Fibroblast of lung (primary cell): ENCODE data around the gene SYVN1. TPM values are rescaled to one million over a fixed set of nuclear protein-coding genes. Genes with fewer than 3 reads are reported as not detected.

ENCODE experiments used
- DNase-seq, 2 donors: peaks; one replicate each; pipeline versions ENCODE4 v3.0.0 to v3.0.0-alpha.2; 2010; ENCODE audit warnings: low read depth in 2 of 2
- H2AFZ ChIP-seq: 2 replicates; pipeline ENCODE4 v1.5.1; 2012; ENCODE audit warnings: low read length, control low read depth, inconsistent platforms
- H3K27ac ChIP-seq: 2 replicates; pipeline ENCODE4 v1.5.1; 2011; ENCODE audit warnings: low read length, control low read depth; ENCODE audit not compliant: insufficient read depth
- H3K27me3 ChIP-seq: 2 replicates; pipeline ENCODE4 v1.5.1; 2011; ENCODE audit warnings: mild to moderate bottlenecking, low read length; ENCODE audit not compliant: control insufficient read depth, insufficient read depth
- H3K36me3 ChIP-seq: 2 replicates; pipeline ENCODE4 v1.5.1; 2011; ENCODE audit warnings: low read length; ENCODE audit not compliant: control insufficient read depth, insufficient read depth
- H3K4me1 ChIP-seq: 2 replicates; pipeline ENCODE4 v1.5.1; 2011; ENCODE audit warnings: low read length; ENCODE audit not compliant: control insufficient read depth, insufficient read depth; ENCODE audit errors: extremely low read depth
- H3K4me2 ChIP-seq: 2 replicates; pipeline ENCODE4 v1.5.1; 2011; ENCODE audit warnings: low read length, control low read depth; ENCODE audit not compliant: insufficient read depth; ENCODE audit errors: extremely low read depth
- H3K4me3 ChIP-seq, 4 experiments: fragments of 200-600 bp in 1 of 4; sonication (generic) in 1 of 4; replicated peaks in 1 of 4; 2 replicates each; pipeline ENCODE4 v1.5.1; 2011 to 2016; ENCODE audit warnings: low read length in 4 of 4, low read depth in 3 of 4, mild to moderate bottlenecking in 3 of 4, control low read depth in 2 of 4, inconsistent platforms in 1 of 4, mixed read lengths in 1 of 4; ENCODE audit not compliant: insufficient read depth in 1 of 4; ENCODE audit errors: control extremely low read depth in 1 of 4
- H3K79me2 ChIP-seq: 2 replicates; pipeline ENCODE4 v1.5.1; 2012; ENCODE audit warnings: mild to moderate bottlenecking, low read length, inconsistent platforms; ENCODE audit not compliant: control insufficient read depth, insufficient read depth
- H3K9ac ChIP-seq: 2 replicates; pipeline ENCODE4 v1.5.1; 2011; ENCODE audit warnings: mild to moderate bottlenecking, low read length, control low read depth; ENCODE audit not compliant: insufficient read depth
- H3K9me3 ChIP-seq: 2 replicates; pipeline ENCODE4 v1.5.1; 2012; ENCODE audit warnings: low read depth, low read length; ENCODE audit not compliant: control insufficient read depth, insufficient read depth
- H4K20me1 ChIP-seq: 2 replicates; pipeline ENCODE4 v1.5.1; 2011; ENCODE audit warnings: low read length; ENCODE audit not compliant: control insufficient read depth, insufficient read depth; ENCODE audit errors: extremely low read depth
- CTCF ChIP-seq, 2 donors: IDR thresholded peaks in 1 of 2; conservative IDR thresholded peaks in 1 of 2; 1 replicate in 1 of 2; 2 replicates in 1 of 2; pipeline ENCODE4 v1.5.1; 2011 to 2012; ENCODE audit warnings: low read length in 2 of 2, control low read depth in 1 of 2, inconsistent platforms in 1 of 2, low read depth in 1 of 2, mild to moderate bottlenecking in 1 of 2
- EZH2 ChIP-seq: IDR thresholded peaks from 2 replicates; pipeline ENCODE4 v1.5.1; 2012; ENCODE audit warnings: low read length, control low read depth, mild to moderate bottlenecking; ENCODE audit errors: missing control alignments
- polyA plus RNA-seq, 2 donors: library from polyadenylated mRNA; depleted of rRNA in 1 of 2; stranded (reverse) in 1 of 2; unstranded in 1 of 2; fragments of >200 nt; gene quantifications; 2 replicates each; pipeline ENCODE4 v1.2.1, GENCODE V29; 2011 to 2012; ENCODE audit warnings: missing spikeins in 1 of 2
- total RNA-seq: library from RNA; depleted of rRNA; stranded (reverse); fragments of >200 nt; gene quantifications from 2 replicates; pipeline ENCODE4 v1.2.1, GENCODE V29; 2014

The SYVN1 gene
- total and polyA plus RNA-seq, 2 donors (not counting 1 experiment from before 2014, with no cell fraction given): 15.5 to 25.2 TPM

GRCh38 chr11:65116370-65117205 lies 17.7 kb downstream of the SYVN1 start:
- Histone ChIP-seq H3K9me3 (no peaks in the 10 kb centered on the region), H3K4me1 (peaks cover 22% of the 10 kb centered on the region), H4K20me1 (no peaks in the 10 kb centered on the region), H3K27me3 (no peaks in the 10 kb centered on the region), H3K4me3 (peak overlapping the region; percentile 74 to 94 (median 83)), H3K36me3 (peaks cover 15% of the 10 kb centered on the region), H3K27ac (peak overlapping the region; percentile 85), H3K79me2 (peaks cover 30% of the 10 kb centered on the region), H3K9ac (peak overlapping the region; percentile 88), H3K4me2 (peak overlapping the region; percentile 64), H2AFZ (no peak overlapping the region)
- DNase-seq: peak; percentile 27 to 82
- TF ChIP-seq CTCF (conservative IDR thresholded peaks at IDR 0.05 in 1 of 2, IDR thresholded peaks at IDR 0.05 in 1 of 2; ENCODE audit: low read depth in 1 of 2, low read length in 2 of 2): no peak
- no peak for TF ChIP-seq EZH2

DNA sequence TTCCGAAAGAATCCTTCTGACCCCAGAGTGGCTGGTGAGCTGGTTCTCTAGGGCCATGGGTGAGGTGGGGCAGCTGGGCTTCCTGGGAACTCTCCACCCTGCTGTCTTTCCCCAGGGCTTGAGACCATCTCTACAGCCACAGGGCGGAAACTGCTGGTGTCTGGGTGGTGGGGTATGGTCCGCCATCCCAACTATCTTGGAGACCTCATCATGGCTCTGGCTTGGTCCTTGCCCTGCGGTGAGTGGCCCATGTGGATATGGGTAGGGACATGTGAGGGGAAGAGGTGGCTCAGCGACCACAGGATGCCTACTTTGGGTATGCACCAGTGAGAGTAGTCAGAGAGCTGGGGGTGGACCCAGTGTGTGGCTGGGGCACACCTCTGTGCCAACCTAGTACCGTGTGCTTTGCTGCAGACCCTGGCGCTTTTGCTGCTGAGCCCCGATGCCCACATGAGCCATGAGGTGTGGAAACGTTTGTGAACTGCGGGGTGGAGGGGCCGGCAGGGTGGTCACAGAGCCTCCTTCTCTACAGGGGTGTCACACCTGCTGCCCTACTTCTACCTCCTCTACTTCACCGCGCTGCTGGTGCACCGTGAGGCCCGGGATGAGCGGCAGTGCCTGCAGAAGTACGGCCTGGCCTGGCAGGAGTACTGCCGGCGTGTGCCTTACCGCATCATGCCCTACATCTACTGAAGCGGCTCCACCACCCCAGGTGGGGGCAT lies 18.8 kb downstream of the SYVN1 start:
- TF ChIP-seq CTCF (conservative IDR thresholded peaks at IDR 0.05 in 1 of 2, IDR thresholded peaks at IDR 0.05 in 1 of 2; ENCODE audit: low read depth in 1 of 2, low read length in 2 of 2) (no peak), EZH2 (no peak)
- H4K20me1 ChIP-seq: no peaks in the 10 kb centered on the region
- DNase-seq: no peak
- H3K79me2 ChIP-seq: peaks cover 19% of the 10 kb centered on the region
- no peak overlapping the region for H3K4me2 ChIP-seq
- H3K4me3 ChIP-seq: no peak overlapping the region
- H3K9me3 ChIP-seq: no peaks in the 10 kb centered on the region
- H3K36me3 ChIP-seq: peaks cover 12% of the 10 kb centered on the region
- peaks cover 19% of the 10 kb centered on the region for H3K4me1 ChIP-seq
- no peaks in the 10 kb centered on the region for H3K27me3 ChIP-seq
- no peak overlapping the region for H3K9ac ChIP-seq
- H2AFZ ChIP-seq: no peak overlapping the region
- no peak overlapping the region for H3K27ac ChIP-seq

DNA sequence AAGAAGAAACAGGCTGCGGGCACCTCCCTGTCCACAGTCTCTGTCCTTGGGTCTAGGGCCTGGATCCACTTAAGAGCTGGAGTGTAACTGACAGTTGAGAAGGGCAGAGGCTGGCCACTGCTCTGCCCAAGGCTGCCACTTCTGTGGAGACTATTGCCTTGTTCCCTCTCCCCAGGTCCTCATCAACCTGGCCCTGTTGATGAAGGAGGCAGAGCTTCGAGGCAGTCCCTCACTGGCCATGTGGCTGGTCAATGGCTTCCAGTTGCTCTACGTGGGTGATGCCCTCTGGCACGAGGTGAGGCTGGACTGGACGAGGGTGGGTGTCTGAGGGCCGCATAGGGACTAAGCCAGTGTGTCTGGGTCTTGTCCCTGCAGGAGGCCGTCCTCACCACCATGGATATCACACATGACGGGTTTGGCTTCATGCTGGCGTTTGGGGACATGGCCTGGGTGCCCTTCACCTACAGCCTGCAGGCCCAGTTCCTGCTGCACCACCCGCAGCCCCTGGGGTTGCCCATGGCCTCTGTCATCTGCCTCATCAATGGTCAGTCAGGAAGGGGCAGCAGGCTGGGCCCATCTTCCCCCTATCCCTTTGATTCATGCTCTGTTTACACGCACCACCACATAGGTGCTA lies 19.7 kb downstream of the SYVN1 start:
- Histone ChIP-seq H3K4me2 (no peak overlapping the region), H3K27ac (no peak overlapping the region), H3K79me2 (peaks cover 13% of the 10 kb centered on the region), H3K4me3 (no peak overlapping the region), H3K9me3 (no peaks in the 10 kb centered on the region), H3K36me3 (peaks cover 9% of the 10 kb centered on the region), H4K20me1 (no peaks in the 10 kb centered on the region), H2AFZ (no peak overlapping the region), H3K27me3 (no peaks in the 10 kb centered on the region), H3K9ac (no peak overlapping the region), H3K4me1 (peaks cover 19% of the 10 kb centered on the region)
- no peak for DNase-seq
- TF ChIP-seq CTCF (conservative IDR thresholded peaks at IDR 0.05 in 1 of 2, IDR thresholded peaks at IDR 0.05 in 1 of 2; ENCODE audit: low read depth in 1 of 2, low read length in 2 of 2) (no peak), EZH2 (no peak)
